Neural progenitor cell (in vitro differentiated cells): ENCODE results near the gene TP63.

Experiments used
- CTCF ChIP-seq: fragments of 200-600 bp; sonication (generic); IDR thresholded peaks from 2 replicates; pipeline ENCODE4 v1.5.1; 2017; ENCODE audit warnings: antibody characterized with exemption, mild to moderate bottlenecking
- EZH2 ChIP-seq: fragments of 200-600 bp; sonication (generic); IDR thresholded peaks from 2 replicates; pipeline ENCODE4 v1.6.1; 2017; ENCODE audit warnings: antibody characterized with exemption, mild to moderate bottlenecking, moderate library complexity

- TF ChIP-seq CTCF (no peak), EZH2 (no peak)
Observed at GRCh38 chr3:189909139-189909538, 277.9 kb downstream of the TP63 start.
